PC-3 (cell line): Measurements from ENCODE around the gene OR1I1.

Experiments
- CTCF ChIP-seq: fragments of 300-600 bp; sonication (generic); conservative IDR thresholded peaks from 2 replicates; pipeline ENCODE4 v1.5.1; 2017; ENCODE audit warnings: antibody characterized with exemption, low read depth, mild to moderate bottlenecking, low read length
- EZH2 ChIP-seq: fragments of 300-600 bp; sonication (generic); IDR thresholded peaks from one replicate; pipeline ENCODE4 v1.6.1; 2017; ENCODE audit warnings: antibody characterized with exemption, mild to moderate bottlenecking, low read length; ENCODE audit not compliant: unreplicated experiment
- EZH2phosphoT487 ChIP-seq: fragments of 300-600 bp; sonication (generic); IDR thresholded peaks from 2 replicates; pipeline ENCODE4 v1.6.1; 2018; ENCODE audit warnings: mild to moderate bottlenecking, antibody characterized with exemption, low read length, borderline replicate concordance

GRCh38 chr19:15138427-15138826, 56.4 kb downstream of the OR1I1 start:
- no peak for TF ChIP-seq CTCF
- TF ChIP-seq EZH2phosphoT487, result no peak
- no peak for TF ChIP-seq EZH2
